Measurements from ENCODE around the gene BLM. TPM values are rescaled to one million over a fixed set of nuclear protein-coding genes. Genes with fewer than 3 reads are reported as not detected.
A peak's percentile ranks its signal among the peaks of the same experiment; 100 is the strongest.

BLM gene
- polyA plus RNA-seq, 1 of the 3 experiments (the other 2 are of a cell fraction): 2.7 TPM

DNA sequence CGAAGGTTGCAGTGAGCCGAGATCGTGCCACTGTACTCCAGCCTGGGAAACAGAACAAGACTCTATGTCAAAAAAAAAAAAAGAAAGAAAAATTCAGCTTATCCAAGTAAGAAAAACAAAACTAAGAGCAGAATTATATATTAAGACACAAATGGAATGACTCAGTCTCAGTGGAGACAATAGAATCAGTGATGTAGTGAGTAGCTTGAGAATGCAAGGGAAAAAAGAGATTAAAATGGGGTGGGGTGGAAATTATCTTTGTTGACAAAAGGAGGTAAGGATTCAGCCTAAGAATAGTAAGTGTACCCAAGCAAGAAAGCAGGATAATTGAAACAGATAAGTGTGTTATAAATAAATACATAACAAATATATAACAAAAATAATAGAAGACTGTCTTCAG lies 70.7 kb downstream of the BLM start:
- H3K9ac ChIP-seq: peak overlapping the region; percentile 20; the same call in 1 of the 2 replicates
- TF ChIP-seq NFIC (IDR thresholded peaks at IDR 0.05; ENCODE audit: borderline replicate concordance): no peak
- TF ChIP-seq, protein P1, sequence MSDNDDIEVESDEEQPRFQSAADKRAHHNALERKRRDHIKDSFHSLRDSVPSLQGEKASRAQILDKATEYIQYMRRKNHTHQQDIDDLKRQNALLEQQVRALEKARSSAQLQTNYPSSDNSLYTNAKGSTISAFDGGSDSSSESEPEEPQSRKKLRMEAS (IDR thresholded peaks at IDR 0.05; ENCODE audit: low read depth): no peak
- no peak for TF ChIP-seq TAF1 (IDR thresholded peaks at IDR 0.05; ENCODE audit: borderline replicate concordance, low read depth, low read length)
- TF ChIP-seq, protein P2, sequence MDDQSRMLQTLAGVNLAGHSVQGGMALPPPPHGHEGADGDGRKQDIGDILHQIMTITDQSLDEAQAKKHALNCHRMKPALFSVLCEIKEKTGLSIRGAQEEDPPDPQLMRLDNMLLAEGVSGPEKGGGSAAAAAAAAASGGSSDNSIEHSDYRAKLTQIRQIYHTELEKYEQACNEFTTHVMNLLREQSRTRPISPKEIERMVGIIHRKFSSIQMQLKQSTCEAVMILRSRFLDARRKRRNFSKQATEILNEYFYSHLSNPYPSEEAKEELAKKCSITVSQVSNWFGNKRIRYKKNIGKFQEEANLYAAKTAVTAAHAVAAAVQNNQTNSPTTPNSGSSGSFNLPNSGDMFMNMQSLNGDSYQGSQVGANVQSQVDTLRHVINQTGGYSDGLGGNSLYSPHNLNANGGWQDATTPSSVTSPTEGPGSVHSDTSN (IDR thresholded peaks at IDR 0.05): no peak
- TF ChIP-seq SIN3A (IDR thresholded peaks at IDR 0.05; ENCODE audit: borderline replicate concordance, low read depth, low read length): no peak
- no peak for TF ChIP-seq CHD2 (IDR thresholded peaks at IDR 0.05; ENCODE audit: low read length, partially characterized antibody)
- no peak for TF ChIP-seq ZBTB33 (IDR thresholded peaks at IDR 0.05; ENCODE audit: borderline replicate concordance, low read depth)
- no peak for TF ChIP-seq EP300 (IDR thresholded peaks at IDR 0.05; ENCODE audit: borderline replicate concordance in 1 of 2, low read depth in 1 of 2, low read length in 1 of 2)
- no peak for TF ChIP-seq EZH2phosphoT487 (IDR thresholded peaks at IDR 0.05; ENCODE audit: borderline replicate concordance, low read depth)
- TF ChIP-seq FOXM1 (IDR thresholded peaks at IDR 0.05; ENCODE audit: low read depth): no peak
- TF ChIP-seq POLR2AphosphoS5 (IDR thresholded peaks at IDR 0.05; ENCODE audit: low read depth, low read length): no peak
- no peak for TF ChIP-seq USF1 (IDR thresholded peaks at IDR 0.05; ENCODE audit: borderline replicate concordance, low read depth)
- TF ChIP-seq, protein P3, sequence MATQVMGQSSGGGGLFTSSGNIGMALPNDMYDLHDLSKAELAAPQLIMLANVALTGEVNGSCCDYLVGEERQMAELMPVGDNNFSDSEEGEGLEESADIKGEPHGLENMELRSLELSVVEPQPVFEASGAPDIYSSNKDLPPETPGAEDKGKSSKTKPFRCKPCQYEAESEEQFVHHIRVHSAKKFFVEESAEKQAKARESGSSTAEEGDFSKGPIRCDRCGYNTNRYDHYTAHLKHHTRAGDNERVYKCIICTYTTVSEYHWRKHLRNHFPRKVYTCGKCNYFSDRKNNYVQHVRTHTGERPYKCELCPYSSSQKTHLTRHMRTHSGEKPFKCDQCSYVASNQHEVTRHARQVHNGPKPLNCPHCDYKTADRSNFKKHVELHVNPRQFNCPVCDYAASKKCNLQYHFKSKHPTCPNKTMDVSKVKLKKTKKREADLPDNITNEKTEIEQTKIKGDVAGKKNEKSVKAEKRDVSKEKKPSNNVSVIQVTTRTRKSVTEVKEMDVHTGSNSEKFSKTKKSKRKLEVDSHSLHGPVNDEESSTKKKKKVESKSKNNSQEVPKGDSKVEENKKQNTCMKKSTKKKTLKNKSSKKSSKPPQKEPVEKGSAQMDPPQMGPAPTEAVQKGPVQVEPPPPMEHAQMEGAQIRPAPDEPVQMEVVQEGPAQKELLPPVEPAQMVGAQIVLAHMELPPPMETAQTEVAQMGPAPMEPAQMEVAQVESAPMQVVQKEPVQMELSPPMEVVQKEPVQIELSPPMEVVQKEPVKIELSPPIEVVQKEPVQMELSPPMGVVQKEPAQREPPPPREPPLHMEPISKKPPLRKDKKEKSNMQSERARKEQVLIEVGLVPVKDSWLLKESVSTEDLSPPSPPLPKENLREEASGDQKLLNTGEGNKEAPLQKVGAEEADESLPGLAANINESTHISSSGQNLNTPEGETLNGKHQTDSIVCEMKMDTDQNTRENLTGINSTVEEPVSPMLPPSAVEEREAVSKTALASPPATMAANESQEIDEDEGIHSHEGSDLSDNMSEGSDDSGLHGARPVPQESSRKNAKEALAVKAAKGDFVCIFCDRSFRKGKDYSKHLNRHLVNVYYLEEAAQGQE (IDR thresholded peaks at IDR 0.05; ENCODE audit: low read depth, low read length): no peak
- TF ChIP-seq RCOR1 (IDR thresholded peaks at IDR 0.05; ENCODE audit: low read length): no peak
- TF ChIP-seq RFX5 (IDR thresholded peaks at IDR 0.05; ENCODE audit: low read length): no peak
- TF ChIP-seq FOXJ3 (CRISPR knock-in tag; IDR thresholded peaks at IDR 0.05): no peak
- TF ChIP-seq MEF2A (IDR thresholded peaks at IDR 0.05; ENCODE audit: borderline replicate concordance, low read depth): no peak
- POLR2A ChIA-PET: no interaction called here
- CTCF ChIA-PET: no interaction called here
- H3K9me3 ChIP-seq: no peaks in the 10 kb centered on the region
- peak overlapping the region in 1 of 2 experiments; percentile 88; a peak in 2 of 4 replicates for H3K27ac ChIP-seq (ENCODE audit: low read depth in 2 of 2, low read length in 1 of 2)
- H3K79me2 ChIP-seq (ENCODE audit: insufficient read depth): no peaks in the 10 kb centered on the region
- peaks cover 2 to 8% of the 10 kb centered on the region in 2 experiments for H3K36me3 ChIP-seq (replicated peaks in 1 of 2; ENCODE audit: control insufficient read depth in 1 of 2, insufficient read depth in 2 of 2, low read length in 1 of 2)
- no peaks in the 10 kb centered on the region for H3K9me2 ChIP-seq
- H3K4me2 ChIP-seq: 0 out of 2 replicates have a peak overlapping the region, but pooled peaks have one; percentile 23
- no peaks in the 10 kb centered on the region for H4K20me1 ChIP-seq (ENCODE audit: insufficient read depth)
- H3F3A ChIP-seq (replicated peaks; ENCODE audit: insufficient read depth): peaks cover 7% of the 10 kb centered on the region
- DNase-seq: no peak
- no peak overlapping the region for H3K4me3 ChIP-seq (ENCODE audit: low read depth in 2 of 2, low read length in 1 of 2)
- WGBS (ENCODE audit: low lambda C conversion rate): 100% methylated on average over 3 of the region's 3 CpGs
- H3K27me3 ChIP-seq (ENCODE audit: insufficient read depth): no peaks in the 10 kb centered on the region
- peaks cover 0 to 5% of the 10 kb centered on the region in 2 experiments; a peak in 1 of 4 replicates for H3K4me1 ChIP-seq (ENCODE audit: control insufficient read depth in 1 of 2, insufficient read depth in 2 of 2, low read depth in 1 of 2, low read length in 1 of 2)
- H2AFZ ChIP-seq (ENCODE audit: low read depth): no peak overlapping the region

All from SK-N-SH (cell line).